Stimulated activated CD8-positive, alpha-beta memory T cell treated with anti-CD3 and anti-CD28 coated beads, Interleukin-4, amount 100 ng/mL, for 4 hours (primary cell): ENCODE results near the gene ID4.

ENCODE experiments used
- DNase-seq, 2 donors: peaks; one replicate each; pipeline ENCODE4 v3.0.0-alpha.2; 2020; ENCODE audit warnings: low read depth in 2 of 2, low spot score in 1 of 2

ID4 gene

GRCh38 chr6:19857139-19857538, 20.0 kb downstream of the ID4 start:
- DNase-seq: no peak

- no peak for DNase-seq
These were observed 20.5 kb downstream of the ID4 start for GRCh38 chr6:19857703-19858102.

- no peak for DNase-seq
These were observed 23.2 kb downstream of the ID4 start for GRCh38 chr6:19860235-19860877.

GRCh38 chr6:19864285-19864684, 27.1 kb downstream of the ID4 start:
- DNase-seq: no peak

- no peak for DNase-seq
These were observed 28.0 kb downstream of the ID4 start for GRCh38 chr6:19865178-19865577.

GRCh38 chr6:19866173-19866984, 29.2 kb downstream of the ID4 start:
- DNase-seq: no peak

- DNase-seq: no peak
These were observed 29.9 kb downstream of the ID4 start for GRCh38 chr6:19866985-19867627.

- no peak for DNase-seq
These were observed 32.3 kb downstream of the ID4 start for GRCh38 chr6:19869464-19869863.

- no peak for DNase-seq
These were observed 33.2 kb downstream of the ID4 start for GRCh38 chr6:19870322-19870721.

- DNase-seq: no peak
These were observed 35.9 kb downstream of the ID4 start for GRCh38 chr6:19873031-19873430.

- no peak for DNase-seq
These were observed 39.5 kb downstream of the ID4 start for GRCh38 chr6:19876672-19877071.

GRCh38 chr6:19879663-19880062, 42.5 kb downstream of the ID4 start:
- DNase-seq: no peak

- DNase-seq: no peak
These were observed 42.9 kb downstream of the ID4 start for GRCh38 chr6:19880066-19880465.

- no peak for DNase-seq
These were observed 54.3 kb downstream of the ID4 start for GRCh38 chr6:19891451-19891850.
